NCI-H1930 (cell line): ENCODE results near the gene KMT2B.
A peak's percentile ranks its signal among the peaks of the same experiment; 100 is the strongest.
"Not testable (repeated sequence)": the region's sequence is repeated elsewhere in the genome, so short reads cannot be mapped to it uniquely, and the experiment has no call there.

Experiments
- DNase-seq, 2 experiments: peaks; one replicate each; lab custom pipeline; 2025; lab: John Stamatoyannopoulos, UW

The KMT2B gene

GRCh38 chr19:35717665-35718344 lies at the start of gene KMT2B:
KMT2B (plus strand) TSS chr19:35718003; CDS start chr19:35718019, 16 bp downstream.
- peak; percentile 96 to 98 for DNase-seq

GRCh38 chr19:35669566-35669965 lies 48.2 kb upstream of the KMT2B start:
- DNase-seq, result no peak

- DNase-seq, result no peak
These were observed 47.8 kb upstream of the KMT2B start for GRCh38 chr19:35669974-35670373.

- DNase-seq, result no peak
These were observed 47.1 kb upstream of the KMT2B start for GRCh38 chr19:35670686-35671085.

GRCh38 chr19:35671818-35672217 lies 46.0 kb upstream of the KMT2B start:
- no peak for DNase-seq

GRCh38 chr19:35673121-35673804 lies 44.5 kb upstream of the KMT2B start:
- peak; percentile 32 to 65 for DNase-seq

- DNase-seq, result no peak
These were observed 42.1 kb upstream of the KMT2B start for GRCh38 chr19:35675589-35676140.

GRCh38 chr19:35689836-35690235 lies 28.0 kb upstream of the KMT2B start:
- no peak for DNase-seq

GRCh38 chr19:35691106-35691505 lies 26.7 kb upstream of the KMT2B start:
- DNase-seq, result not testable (repeated sequence)

GRCh38 chr19:35692010-35692409 lies 25.8 kb upstream of the KMT2B start:
- DNase-seq, result no peak

GRCh38 chr19:35693422-35693821 lies 24.4 kb upstream of the KMT2B start:
- no peak for DNase-seq

GRCh38 chr19:35693835-35694599 lies 23.8 kb upstream of the KMT2B start:
- peak; percentile 86 to 90 for DNase-seq

GRCh38 chr19:35695895-35696422 lies 21.8 kb upstream of the KMT2B start:
- DNase-seq, result no peak

- DNase-seq, result no peak
These were observed 21.0 kb upstream of the KMT2B start for GRCh38 chr19:35696835-35697234.

- peak; percentile 98 to 99 for DNase-seq
These were observed 15.4 kb upstream of the KMT2B start for GRCh38 chr19:35702223-35703012.

- DNase-seq, result no peak
These were observed 14.5 kb upstream of the KMT2B start for GRCh38 chr19:35703343-35703742.

- no peak for DNase-seq
These were observed 13.6 kb upstream of the KMT2B start, which contains the start of gene ZBTB32 for GRCh38 chr19:35704218-35704617. ZBTB32 (plus strand) TSS chr19:35704558; CDS start chr19:35714627, 10,069 bp downstream.

- DNase-seq, result no peak
These were observed 9.4 kb upstream of the KMT2B start for GRCh38 chr19:35708391-35708790.

- no peak for DNase-seq
These were observed 6.7 kb upstream of the KMT2B start for GRCh38 chr19:35710784-35711723.
